Smooth muscle cell (in vitro differentiated cells): ENCODE data around the gene CYP26A1. TPM values are rescaled to one million over a fixed set of nuclear protein-coding genes. Genes with fewer than 3 reads are reported as not detected.

Experiments
- DNase-seq: peaks from one replicate; lab custom pipeline; 2025; ENCODE audit not compliant: unreplicated experiment; lab: John Stamatoyannopoulos, UW
- H2AFZ ChIP-seq: fragments of 200-600 bp; sonication (generic); 2 replicates; pipeline ENCODE4 v1.6.0; 2016; ENCODE audit warnings: antibody characterized with exemption, low read depth, mild to moderate bottlenecking
- H3F3A ChIP-seq: fragments of 200-600 bp; sonication (generic); 2 replicates; pipeline ENCODE4 v1.6.0; 2017; ENCODE audit warnings: antibody characterized with exemption, low read depth
- H3K27ac ChIP-seq: fragments of 200-600 bp; sonication (generic); 2 replicates; pipeline ENCODE4 v1.5.1; 2016; ENCODE audit warnings: low read depth, mild to moderate bottlenecking
- H3K27me3 ChIP-seq: fragments of 200-600 bp; sonication (generic); 2 replicates; pipeline ENCODE4 v1.6.1; 2016; ENCODE audit warnings: low read depth, mild to moderate bottlenecking
- H3K36me3 ChIP-seq: fragments of 200-600 bp; sonication (generic); 2 replicates; pipeline ENCODE4 v1.5.1; 2016; ENCODE audit warnings: low read depth
- H3K4me1 ChIP-seq: fragments of 200-600 bp; sonication (generic); 2 replicates; pipeline ENCODE4 v1.5.1; 2016; ENCODE audit warnings: low read depth
- H3K4me2 ChIP-seq: fragments of 200-600 bp; sonication (generic); 2 replicates; pipeline ENCODE4 v1.6.0; 2016; ENCODE audit warnings: mild to moderate bottlenecking
- H3K4me3 ChIP-seq: fragments of 200-600 bp; sonication (generic); 2 replicates; pipeline ENCODE4 v1.5.1; 2016; ENCODE audit warnings: mild to moderate bottlenecking
- H3K79me2 ChIP-seq: fragments of 200-600 bp; sonication (generic); 2 replicates; pipeline ENCODE4 v1.6.0; 2016; ENCODE audit warnings: low read depth, mild to moderate bottlenecking
- H3K9ac ChIP-seq: fragments of 200-600 bp; sonication (generic); 2 replicates; pipeline ENCODE4 v1.6.0; 2016; ENCODE audit warnings: low read depth
- H3K9me3 ChIP-seq: fragments of 200-600 bp; sonication (generic); replicated peaks from 2 replicates; pipeline ENCODE4 v1.5.1; 2016; ENCODE audit warnings: low read depth
- H4K20me1 ChIP-seq: fragments of 200-600 bp; sonication (generic); 2 replicates; pipeline ENCODE4 v1.6.0; 2016; ENCODE audit warnings: low read depth
- CTCF ChIP-seq: fragments of 200-600 bp; sonication (generic); IDR thresholded peaks from 2 replicates; pipeline ENCODE4 v1.5.1; 2017; ENCODE audit warnings: borderline replicate concordance, mild to moderate bottlenecking, antibody characterized with exemption; ENCODE audit not compliant: insufficient read depth, poor library complexity, severe bottlenecking
- WGBS: methylation state at CpG from one replicate; pipeline ENCODE4 v1.1.7; 2016; ENCODE audit warnings: low lambda C conversion rate; 5-methylcytosine and 5-hydroxymethylcytosine counted together
- polyA plus RNA-seq: library from polyadenylated mRNA; unstranded; fragments of >200 nt; fragmentation: Nextera tagmentation; extraction: Ambion mirVana; gene quantifications from 2 replicates; pipeline ENCODE4 v1.2.1, GENCODE V29; 2016
- total RNA-seq: library from RNA; depleted of rRNA; stranded (reverse); fragments of >200 nt; gene quantifications from 2 replicates; pipeline ENCODE4 v1.2.3, GENCODE V29; 2014

Gene CYP26A1
- total and polyA plus RNA-seq, 2 experiments from 2014 or later, result 0.14 TPM; not detected in 1

GRCh38 chr10:93124580-93125318 lies 51.1 kb downstream of the CYP26A1 start:
- WGBS, result 70% methylated on average over 6 of the region's 6 CpGs
- Histone ChIP-seq H3F3A (no peaks in the 10 kb centered on the region), H3K4me1 (no peaks in the 10 kb centered on the region), H3K9ac (no peak overlapping the region), H3K27me3 (no peaks in the 10 kb centered on the region), H4K20me1 (no peaks in the 10 kb centered on the region), H3K4me2 (no peak overlapping the region), H3K4me3 (no peak overlapping the region), H2AFZ (no peak overlapping the region), H3K79me2 (no peaks in the 10 kb centered on the region), H3K27ac (no peak overlapping the region), H3K9me3 (no peaks in the 10 kb centered on the region), H3K36me3 (no peaks in the 10 kb centered on the region)
- DNase-seq, result no peak
- no peak for TF ChIP-seq CTCF

GRCh38 chr10:93125966-93126365 lies 52.3 kb downstream of the CYP26A1 start:
- no peak for DNase-seq
- H2AFZ ChIP-seq, result no peak overlapping the region
- H4K20me1 ChIP-seq, result no peaks in the 10 kb centered on the region
- H3K27ac ChIP-seq, result no peak overlapping the region
- H3K4me1 ChIP-seq, result no peaks in the 10 kb centered on the region
- H3K36me3 ChIP-seq, result no peaks in the 10 kb centered on the region
- TF ChIP-seq CTCF, result no peak
- no peak overlapping the region for H3K4me2 ChIP-seq
- H3K27me3 ChIP-seq, result no peaks in the 10 kb centered on the region
- H3K79me2 ChIP-seq, result no peaks in the 10 kb centered on the region
- no peaks in the 10 kb centered on the region for H3F3A ChIP-seq
- no peaks in the 10 kb centered on the region for H3K9me3 ChIP-seq
- no peak overlapping the region for H3K9ac ChIP-seq
- no peak overlapping the region for H3K4me3 ChIP-seq
- WGBS, result 96% methylated on average over 2 of the region's 2 CpGs

- Histone ChIP-seq H3K27ac (no peak overlapping the region), H3K27me3 (no peaks in the 10 kb centered on the region), H2AFZ (no peak overlapping the region), H3F3A (no peaks in the 10 kb centered on the region), H3K9me3 (no peaks in the 10 kb centered on the region), H3K9ac (no peak overlapping the region), H3K36me3 (no peaks in the 10 kb centered on the region), H4K20me1 (no peaks in the 10 kb centered on the region), H3K4me1 (no peaks in the 10 kb centered on the region), H3K4me2 (no peak overlapping the region), H3K4me3 (no peak overlapping the region), H3K79me2 (no peaks in the 10 kb centered on the region)
- TF ChIP-seq CTCF, result peak; percentile 50
- 93% methylated on average over 2 of the region's 2 CpGs for WGBS
- DNase-seq, result no peak
Measured at GRCh38 chr10:93126483-93127052, 52.9 kb downstream of the CYP26A1 start.

Other genes starting within 250 kb of the CYP26A1 start
- 3.3 and 5.2 TPM in 2 replicates for gene EXOC6, start 225.4 kb upstream of the CYP26A1 start, total RNA-seq
- gene EXOC6, start 225.4 kb upstream of the CYP26A1 start, polyA plus RNA-seq, result 1.7 TPM in 2 replicates
- 0.13 TPM in 1 of 2 replicates, not detected in the other for gene CYP26C1, start 13.1 kb upstream of the CYP26A1 start, total RNA-seq
- not detected in 2 replicates for gene CYP26C1, start 13.1 kb upstream of the CYP26A1 start, polyA plus RNA-seq